ENCODE results near the gene TNFAIP3.

DNA sequence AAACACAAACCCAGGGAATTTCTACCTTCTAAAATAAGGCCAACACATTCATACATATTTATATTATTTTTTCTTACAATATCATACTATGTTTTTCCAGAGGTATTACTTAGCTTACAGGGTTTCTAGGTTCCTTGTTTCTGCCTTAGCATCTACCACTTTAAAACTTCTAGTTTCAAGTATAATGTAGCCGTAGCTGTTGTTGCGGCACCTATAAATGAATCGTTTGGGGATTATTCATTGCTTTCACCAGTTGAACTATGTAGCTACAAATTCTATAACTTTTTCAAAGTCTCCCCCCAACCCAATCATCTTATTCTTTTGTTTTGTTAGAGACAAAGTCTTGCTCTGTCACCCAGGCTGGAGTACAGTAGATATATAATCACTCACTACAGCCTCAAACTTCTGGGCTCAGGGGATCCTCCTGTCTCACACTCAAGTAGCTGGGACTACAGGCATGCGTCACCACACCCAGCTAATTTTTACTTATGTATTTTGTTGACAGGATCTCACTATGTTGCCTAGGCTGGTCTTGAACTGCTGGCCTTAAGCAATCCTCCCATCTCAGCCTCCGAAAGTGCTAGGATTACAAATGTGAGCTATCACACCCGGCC lies 43.9 kb downstream of the TNFAIP3 start:
- TF ChIP-seq POLR2A (IDR thresholded peaks at IDR 0.05) (no peak), POLR2AphosphoS5 (IDR thresholded peaks at IDR 0.05) (no peak)
- TF ChIP-seq, protein P1, sequence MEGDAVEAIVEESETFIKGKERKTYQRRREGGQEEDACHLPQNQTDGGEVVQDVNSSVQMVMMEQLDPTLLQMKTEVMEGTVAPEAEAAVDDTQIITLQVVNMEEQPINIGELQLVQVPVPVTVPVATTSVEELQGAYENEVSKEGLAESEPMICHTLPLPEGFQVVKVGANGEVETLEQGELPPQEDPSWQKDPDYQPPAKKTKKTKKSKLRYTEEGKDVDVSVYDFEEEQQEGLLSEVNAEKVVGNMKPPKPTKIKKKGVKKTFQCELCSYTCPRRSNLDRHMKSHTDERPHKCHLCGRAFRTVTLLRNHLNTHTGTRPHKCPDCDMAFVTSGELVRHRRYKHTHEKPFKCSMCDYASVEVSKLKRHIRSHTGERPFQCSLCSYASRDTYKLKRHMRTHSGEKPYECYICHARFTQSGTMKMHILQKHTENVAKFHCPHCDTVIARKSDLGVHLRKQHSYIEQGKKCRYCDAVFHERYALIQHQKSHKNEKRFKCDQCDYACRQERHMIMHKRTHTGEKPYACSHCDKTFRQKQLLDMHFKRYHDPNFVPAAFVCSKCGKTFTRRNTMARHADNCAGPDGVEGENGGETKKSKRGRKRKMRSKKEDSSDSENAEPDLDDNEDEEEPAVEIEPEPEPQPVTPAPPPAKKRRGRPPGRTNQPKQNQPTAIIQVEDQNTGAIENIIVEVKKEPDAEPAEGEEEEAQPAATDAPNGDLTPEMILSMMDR (IDR thresholded peaks at IDR 0.05): no peak

All from stomach (tissue), 4 donors.